ENCODE results near the gene SLIT3. TPM values are rescaled to one million over a fixed set of nuclear protein-coding genes. Genes with fewer than 3 reads are reported as not detected.

The SLIT3 gene
- total and polyA plus RNA-seq, 10 of the 15 experiments (the other 5 are each of a cell fraction or from before 2014, with no cell fraction given): 0.05 TPM; not detected in 9

DNA sequence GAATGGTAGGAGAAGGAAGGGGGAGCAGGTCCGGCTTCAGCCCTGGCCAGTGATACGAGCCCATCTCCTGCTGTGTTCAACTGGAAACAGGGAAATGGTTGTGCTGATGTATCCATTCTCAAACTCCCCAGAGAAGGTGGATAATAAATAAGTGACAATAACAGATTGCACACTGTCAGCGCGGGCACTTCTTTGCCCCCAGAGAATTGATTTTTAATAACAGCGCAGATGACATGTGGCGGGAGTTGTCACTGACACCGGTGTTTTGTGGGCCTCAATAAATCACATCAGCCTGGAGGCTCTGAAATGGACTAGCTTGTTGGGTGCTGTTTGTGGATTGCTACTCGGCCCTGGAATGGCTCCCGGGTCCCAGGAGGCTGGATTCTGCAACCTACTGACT, 580.4 kb downstream of the SLIT3 start (continued):
- TF ChIP-seq NFXL1 (IDR thresholded peaks at IDR 0.05; ENCODE audit: borderline replicate concordance) (no peak), RAD51 (IDR thresholded peaks at IDR 0.05) (no peak)

DNA sequence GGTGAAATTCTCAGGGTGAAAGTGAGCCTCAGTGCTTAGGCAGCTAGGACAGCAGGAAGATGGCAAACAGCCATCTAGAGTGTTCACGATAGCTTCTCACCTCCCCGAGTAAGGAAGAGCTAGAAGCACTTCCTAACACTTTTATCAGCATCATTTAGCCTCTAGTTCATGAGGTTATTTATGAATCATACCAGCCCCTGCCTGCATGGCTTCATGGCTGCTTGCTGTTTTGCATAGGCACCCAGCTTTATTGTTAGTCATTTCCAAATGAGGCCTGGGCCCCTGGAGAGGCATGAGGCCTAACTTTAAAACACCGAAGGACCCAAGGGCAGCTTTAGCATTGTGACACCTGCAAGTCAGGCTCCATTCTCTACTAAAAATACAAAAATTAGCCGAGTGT, 586.9 kb downstream of the SLIT3 start:
- ChIA-PET CTCF (no interaction called here), POLR2A (no interaction called here)
- intact Hi-C loops (cut with micrococcal nuclease; ENCODE audit: unreplicated experiment): no loop called here

More for the DNA sequence above, 586.9 kb downstream of the SLIT3 start:
- BruUV-seq (replicated peaks): no TSS peak
- no peak overlapping the region for H3K4me3 ChIP-seq
- 9% methylated on average over 4 of the region's 4 CpGs for WGBS (ENCODE audit: insufficient coverage, insufficient replicate concordance, low lambda C conversion rate, missing lambda C conversion rate)
- FAIRE-seq: no peak
- H3K79me2 ChIP-seq (ENCODE audit: control insufficient read depth, insufficient read depth, low read length): no peaks in the 10 kb centered on the region
- H2AFZ ChIP-seq (ENCODE audit: control insufficient read depth, low read depth, low read length): no peak overlapping the region
- no peak; the same call in 2 of the 3 replicates for ATAC-seq
- TF ChIP-seq TCF12 (IDR thresholded peaks at IDR 0.05; ENCODE audit: low read depth, low read length) (no peak), SPI1 (IDR thresholded peaks at IDR 0.05; ENCODE audit: borderline replicate concordance, insufficient read depth, low read depth, low read length) (no peak), ATF3 (IDR thresholded peaks at IDR 0.05; ENCODE audit: borderline replicate concordance, extremely low read depth, low read depth, low read length) (no peak), NRF1 (conservative IDR thresholded peaks at IDR 0.05; ENCODE audit: low read depth, low read length) (no peak), NR2C1 (IDR thresholded peaks at IDR 0.05) (no peak), IKZF1 (conservative IDR thresholded peaks at IDR 0.05) (no peak), SMARCA5 (IDR thresholded peaks at IDR 0.05) (no peak), POU2F2 (IDR thresholded peaks at IDR 0.05; ENCODE audit: borderline replicate concordance, low read depth, low read length) (no peak), ASH2L (IDR thresholded peaks at IDR 0.05; ENCODE audit: borderline replicate concordance, low read depth) (no peak), DPF2 (IDR thresholded peaks at IDR 0.05) (no peak), FOS (IDR thresholded peaks at IDR 0.05; ENCODE audit: borderline replicate concordance, extremely low read depth, insufficient read length) (no peak), ZNF24 (IDR thresholded peaks at IDR 0.05) (no peak), HSF1 (IDR thresholded peaks at IDR 0.05; ENCODE audit: low read depth, low read length) (no peak)
- TF ChIP-seq, protein P1, sequence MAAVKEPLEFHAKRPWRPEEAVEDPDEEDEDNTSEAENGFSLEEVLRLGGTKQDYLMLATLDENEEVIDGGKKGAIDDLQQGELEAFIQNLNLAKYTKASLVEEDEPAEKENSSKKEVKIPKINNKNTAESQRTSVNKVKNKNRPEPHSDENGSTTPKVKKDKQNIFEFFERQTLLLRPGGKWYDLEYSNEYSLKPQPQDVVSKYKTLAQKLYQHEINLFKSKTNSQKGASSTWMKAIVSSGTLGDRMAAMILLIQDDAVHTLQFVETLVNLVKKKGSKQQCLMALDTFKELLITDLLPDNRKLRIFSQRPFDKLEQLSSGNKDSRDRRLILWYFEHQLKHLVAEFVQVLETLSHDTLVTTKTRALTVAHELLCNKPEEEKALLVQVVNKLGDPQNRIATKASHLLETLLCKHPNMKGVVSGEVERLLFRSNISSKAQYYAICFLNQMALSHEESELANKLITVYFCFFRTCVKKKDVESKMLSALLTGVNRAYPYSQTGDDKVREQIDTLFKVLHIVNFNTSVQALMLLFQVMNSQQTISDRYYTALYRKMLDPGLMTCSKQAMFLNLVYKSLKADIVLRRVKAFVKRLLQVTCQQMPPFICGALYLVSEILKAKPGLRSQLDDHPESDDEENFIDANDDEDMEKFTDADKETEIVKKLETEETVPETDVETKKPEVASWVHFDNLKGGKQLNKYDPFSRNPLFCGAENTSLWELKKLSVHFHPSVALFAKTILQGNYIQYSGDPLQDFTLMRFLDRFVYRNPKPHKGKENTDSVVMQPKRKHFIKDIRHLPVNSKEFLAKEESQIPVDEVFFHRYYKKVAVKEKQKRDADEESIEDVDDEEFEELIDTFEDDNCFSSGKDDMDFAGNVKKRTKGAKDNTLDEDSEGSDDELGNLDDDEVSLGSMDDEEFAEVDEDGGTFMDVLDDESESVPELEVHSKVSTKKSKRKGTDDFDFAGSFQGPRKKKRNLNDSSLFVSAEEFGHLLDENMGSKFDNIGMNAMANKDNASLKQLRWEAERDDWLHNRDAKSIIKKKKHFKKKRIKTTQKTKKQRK (IDR thresholded peaks at IDR 0.05; ENCODE audit: low read depth, low read length): no peak
- TF ChIP-seq, protein P2, sequence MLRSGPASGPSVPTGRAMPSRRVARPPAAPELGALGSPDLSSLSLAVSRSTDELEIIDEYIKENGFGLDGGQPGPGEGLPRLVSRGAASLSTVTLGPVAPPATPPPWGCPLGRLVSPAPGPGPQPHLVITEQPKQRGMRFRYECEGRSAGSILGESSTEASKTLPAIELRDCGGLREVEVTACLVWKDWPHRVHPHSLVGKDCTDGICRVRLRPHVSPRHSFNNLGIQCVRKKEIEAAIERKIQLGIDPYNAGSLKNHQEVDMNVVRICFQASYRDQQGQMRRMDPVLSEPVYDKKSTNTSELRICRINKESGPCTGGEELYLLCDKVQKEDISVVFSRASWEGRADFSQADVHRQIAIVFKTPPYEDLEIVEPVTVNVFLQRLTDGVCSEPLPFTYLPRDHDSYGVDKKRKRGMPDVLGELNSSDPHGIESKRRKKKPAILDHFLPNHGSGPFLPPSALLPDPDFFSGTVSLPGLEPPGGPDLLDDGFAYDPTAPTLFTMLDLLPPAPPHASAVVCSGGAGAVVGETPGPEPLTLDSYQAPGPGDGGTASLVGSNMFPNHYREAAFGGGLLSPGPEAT (IDR thresholded peaks at IDR 0.05; ENCODE audit: low read depth): no peak
- no peaks in the 10 kb centered on the region for H3K9me3 ChIP-seq (replicated peaks; ENCODE audit: control insufficient read depth, insufficient read depth, low read length)
- no peaks in the 10 kb centered on the region for H3K4me1 ChIP-seq (ENCODE audit: control insufficient read depth, insufficient read depth, low read length)
- ChIA-PET RAD21 (ENCODE audit: unreplicated experiment) (no interaction called here), SMC1A (ENCODE audit: uncharacterized antibody, unreplicated experiment) (no interaction called here)
- DNase-seq (ENCODE audit: low read depth, low spot score): no peak
- H3K9ac ChIP-seq (ENCODE audit: control insufficient read depth, insufficient read depth, low read length): no peak overlapping the region
- H3K27me3 ChIP-seq (replicated peaks in 1 of 2; ENCODE audit: control insufficient read depth in 2 of 2, insufficient read depth in 2 of 2, low read length in 1 of 2): 0 out of 4 replicates have a peak, but pooled peaks cover 0 to 4% of the 10 kb centered on the region in 2 experiments
- in situ Hi-C loops (cut with MboI): no loop called here
- H3K4me2 ChIP-seq (ENCODE audit: control insufficient read depth, insufficient read depth): no peak overlapping the region
- no peaks in the 10 kb centered on the region for H3K36me3 ChIP-seq (ENCODE audit: control insufficient read depth in 2 of 2, insufficient read depth in 2 of 2, low read length in 1 of 2)
- no peak overlapping the region for H3K27ac ChIP-seq (ENCODE audit: control insufficient read depth, insufficient read depth)
- no peaks in the 10 kb centered on the region for H4K20me1 ChIP-seq (ENCODE audit: control insufficient read depth, insufficient read depth)
